ENCODE data around the gene CTSG.

DNA sequence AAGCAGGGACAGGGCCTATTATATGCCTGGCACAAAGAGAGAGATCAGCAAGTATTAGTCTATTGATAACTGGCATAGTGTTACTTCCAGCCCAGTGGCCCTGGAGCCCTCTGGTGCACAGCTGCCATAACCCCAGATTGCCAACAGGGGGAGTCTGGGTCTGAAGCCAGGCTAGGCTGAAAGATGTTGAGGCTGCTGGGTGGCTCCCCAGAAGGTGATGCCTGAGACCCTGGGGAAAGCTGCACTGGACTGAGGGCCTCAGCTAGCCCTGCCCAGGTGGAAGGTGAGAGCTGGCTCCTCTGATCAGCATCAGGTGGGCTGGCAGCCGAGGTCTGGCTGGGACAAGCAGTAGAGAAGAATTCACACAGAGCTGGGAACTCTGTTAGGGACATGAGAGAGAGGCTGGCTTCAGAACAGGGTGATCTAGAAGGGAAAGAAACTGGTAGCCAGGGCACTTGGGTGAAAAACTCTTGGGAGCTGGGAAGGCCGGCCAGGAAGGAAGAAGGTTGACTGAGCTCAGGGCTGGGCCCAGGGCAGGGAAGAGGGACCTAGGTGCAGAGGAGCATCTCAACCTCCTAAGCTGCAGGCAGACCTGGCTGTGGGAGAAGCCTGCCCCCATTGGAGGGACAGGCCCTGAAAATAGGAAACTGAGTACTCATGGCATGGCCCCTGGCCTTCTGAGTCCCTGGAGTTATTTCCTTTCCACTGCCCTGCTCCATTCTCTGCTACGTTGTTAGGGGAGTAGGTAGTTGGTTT is 29.6 kb upstream of the CTSG start:
- no peak for TF ChIP-seq EZH2 (IDR thresholded peaks at IDR 0.05; ENCODE audit: borderline replicate concordance)
- TF ChIP-seq, protein P1, sequence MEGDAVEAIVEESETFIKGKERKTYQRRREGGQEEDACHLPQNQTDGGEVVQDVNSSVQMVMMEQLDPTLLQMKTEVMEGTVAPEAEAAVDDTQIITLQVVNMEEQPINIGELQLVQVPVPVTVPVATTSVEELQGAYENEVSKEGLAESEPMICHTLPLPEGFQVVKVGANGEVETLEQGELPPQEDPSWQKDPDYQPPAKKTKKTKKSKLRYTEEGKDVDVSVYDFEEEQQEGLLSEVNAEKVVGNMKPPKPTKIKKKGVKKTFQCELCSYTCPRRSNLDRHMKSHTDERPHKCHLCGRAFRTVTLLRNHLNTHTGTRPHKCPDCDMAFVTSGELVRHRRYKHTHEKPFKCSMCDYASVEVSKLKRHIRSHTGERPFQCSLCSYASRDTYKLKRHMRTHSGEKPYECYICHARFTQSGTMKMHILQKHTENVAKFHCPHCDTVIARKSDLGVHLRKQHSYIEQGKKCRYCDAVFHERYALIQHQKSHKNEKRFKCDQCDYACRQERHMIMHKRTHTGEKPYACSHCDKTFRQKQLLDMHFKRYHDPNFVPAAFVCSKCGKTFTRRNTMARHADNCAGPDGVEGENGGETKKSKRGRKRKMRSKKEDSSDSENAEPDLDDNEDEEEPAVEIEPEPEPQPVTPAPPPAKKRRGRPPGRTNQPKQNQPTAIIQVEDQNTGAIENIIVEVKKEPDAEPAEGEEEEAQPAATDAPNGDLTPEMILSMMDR (IDR thresholded peaks at IDR 0.05; ENCODE audit: poor library complexity) = peak; percentile 18

Data from hepatocyte (in vitro differentiated cells).